C4-2B (cell line): ENCODE data around the gene ARHGAP27.

Experiments
- ZFX ChIP-seq: fragments of 450-650 bp; IDR thresholded peaks from 2 replicates; pipeline ENCODE4 v1.6.1; 2017
- TF ChIP-seq, protein P1 (sequence below): fragments of 450-650 bp; conservative IDR thresholded peaks from 2 replicates; pipeline ENCODE4 v1.5.1; 2017; ENCODE audit warnings: mild to moderate bottlenecking

DNA sequence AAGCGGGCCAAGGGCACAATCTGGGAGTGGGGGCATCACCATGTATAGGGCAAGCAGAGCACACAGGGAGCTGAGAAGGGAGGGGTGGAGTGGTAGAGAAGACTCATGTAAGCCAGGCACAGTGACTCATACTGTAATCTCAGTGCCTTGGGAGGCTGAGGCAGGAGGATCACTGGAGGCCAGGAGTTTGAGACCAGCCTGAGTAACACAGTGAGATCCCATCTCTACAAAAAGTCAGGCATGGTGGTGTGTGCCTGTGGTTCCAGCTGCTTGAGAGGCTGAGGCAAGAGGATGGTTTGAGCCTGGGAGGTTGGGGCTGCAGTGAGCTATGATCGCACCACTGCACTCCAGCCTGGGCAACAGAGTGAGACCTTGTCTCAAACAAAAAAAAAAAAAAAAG is 40.8 kb downstream of the ARHGAP27 start:
- TF ChIP-seq, protein P1, sequence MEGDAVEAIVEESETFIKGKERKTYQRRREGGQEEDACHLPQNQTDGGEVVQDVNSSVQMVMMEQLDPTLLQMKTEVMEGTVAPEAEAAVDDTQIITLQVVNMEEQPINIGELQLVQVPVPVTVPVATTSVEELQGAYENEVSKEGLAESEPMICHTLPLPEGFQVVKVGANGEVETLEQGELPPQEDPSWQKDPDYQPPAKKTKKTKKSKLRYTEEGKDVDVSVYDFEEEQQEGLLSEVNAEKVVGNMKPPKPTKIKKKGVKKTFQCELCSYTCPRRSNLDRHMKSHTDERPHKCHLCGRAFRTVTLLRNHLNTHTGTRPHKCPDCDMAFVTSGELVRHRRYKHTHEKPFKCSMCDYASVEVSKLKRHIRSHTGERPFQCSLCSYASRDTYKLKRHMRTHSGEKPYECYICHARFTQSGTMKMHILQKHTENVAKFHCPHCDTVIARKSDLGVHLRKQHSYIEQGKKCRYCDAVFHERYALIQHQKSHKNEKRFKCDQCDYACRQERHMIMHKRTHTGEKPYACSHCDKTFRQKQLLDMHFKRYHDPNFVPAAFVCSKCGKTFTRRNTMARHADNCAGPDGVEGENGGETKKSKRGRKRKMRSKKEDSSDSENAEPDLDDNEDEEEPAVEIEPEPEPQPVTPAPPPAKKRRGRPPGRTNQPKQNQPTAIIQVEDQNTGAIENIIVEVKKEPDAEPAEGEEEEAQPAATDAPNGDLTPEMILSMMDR: no peak
- TF ChIP-seq ZFX: no peak
